HG03280 (cell line): ENCODE measurements around the gene ASB12.
"Not testable (repeated sequence)": the region's sequence is repeated elsewhere in the genome, so short reads cannot be mapped to it uniquely, and the experiment has no call there.

Source experiments
- ATAC-seq: cut with Tn5 transposase; IDR thresholded peaks from one replicate; pipeline ENCODE4 v1.9.1; 2021; ENCODE audit warnings: mild to moderate bottlenecking, moderate library complexity; ENCODE audit not compliant: unreplicated experiment

Gene ASB12

GRCh38 chrX:64230123-64230970, at the start of gene ASB12:
ASB12 (minus strand) TSS chrX:64230607; CDS start chrX:64225650, 4,957 bp downstream.
- no peak for ATAC-seq

- ATAC-seq: no peak
Measured at GRCh38 chrX:64265265-64265664, 34.9 kb upstream of the ASB12 start.

GRCh38 chrX:64229154-64229553, 1.3 kb downstream of the ASB12 start:
- no peak for ATAC-seq

GRCh38 chrX:64218023-64218422, 12.4 kb downstream of the ASB12 start:
- ATAC-seq: no peak

GRCh38 chrX:64213989-64214388, 16.4 kb downstream of the ASB12 start:
- ATAC-seq: not testable (repeated sequence)

- no peak for ATAC-seq
Measured at GRCh38 chrX:64206556-64207162, 23.7 kb downstream of the ASB12 start.

- peak; percentile 90 for ATAC-seq
Measured at GRCh38 chrX:64205735-64206501, 24.5 kb downstream of the ASB12 start.

GRCh38 chrX:64205441-64205734, 25.0 kb downstream of the ASB12 start, which contains the start of gene AMER1:
AMER1 (minus strand) TSS chrX:64205708; CDS start chrX:64193286, 12,422 bp downstream.
- ATAC-seq: peak; percentile 40

- peak; percentile 11 for ATAC-seq
Measured at GRCh38 chrX:64204701-64205440, 25.5 kb downstream of the ASB12 start.

- no peak for ATAC-seq
Measured at GRCh38 chrX:64204252-64204651, 26.2 kb downstream of the ASB12 start.

GRCh38 chrX:64202808-64203325, 27.5 kb downstream of the ASB12 start:
- ATAC-seq: no peak

GRCh38 chrX:64198036-64198435, 32.4 kb downstream of the ASB12 start:
- ATAC-seq: no peak

- ATAC-seq: no peak
Measured at GRCh38 chrX:64196606-64197005, 33.8 kb downstream of the ASB12 start.

- ATAC-seq: no peak
Measured at GRCh38 chrX:64195862-64196261, 34.5 kb downstream of the ASB12 start.

GRCh38 chrX:64192673-64193072, 37.7 kb downstream of the ASB12 start:
- ATAC-seq: no peak

GRCh38 chrX:64192040-64192439, 38.4 kb downstream of the ASB12 start:
- no peak for ATAC-seq

- ATAC-seq: no peak
Measured at GRCh38 chrX:64191281-64192010, 39.0 kb downstream of the ASB12 start.

- no peak for ATAC-seq
Measured at GRCh38 chrX:64190136-64190740, 40.2 kb downstream of the ASB12 start.

GRCh38 chrX:64188901-64189300, 41.5 kb downstream of the ASB12 start:
- no peak for ATAC-seq

GRCh38 chrX:64187762-64188150, 42.7 kb downstream of the ASB12 start:
- ATAC-seq: no peak
